HL-60 (cell line): Measurements from ENCODE around the gene TTLL11.

Experiments
- DNase-seq, 2 experiments: peaks; one replicate each; pipeline ENCODE4 v3.0.0-alpha.2; 2010 to 2020; ENCODE audit warnings: low read depth in 1 of 2, low spot score in 1 of 2
- H3K27ac ChIP-seq: fragments of 250-450 bp; sonication (Bioruptor Pico); replicated peaks from 2 replicates; pipeline ENCODE4 v1.5.1; 2020; ENCODE audit warnings: mild to moderate bottlenecking, moderate library complexity
- H3K27me3 ChIP-seq: fragments of 250-450 bp; sonication (Bioruptor Pico); 2 replicates; pipeline ENCODE4 v1.5.1; 2021; ENCODE audit warnings: mild to moderate bottlenecking, moderate library complexity; ENCODE audit not compliant: insufficient read depth, poor library complexity, severe bottlenecking
- H3K4me3 ChIP-seq: replicated peaks from 2 replicates; pipeline ENCODE4 v1.5.1; 2011; ENCODE audit warnings: mild to moderate bottlenecking, control low read depth, low read length; ENCODE audit not compliant: insufficient read depth
- GABPA ChIP-seq: IDR thresholded peaks from 2 replicates; pipeline ENCODE4 v1.6.1; 2012; ENCODE audit warnings: low read depth
- POLR2AphosphoS5 ChIP-seq: IDR thresholded peaks from 2 replicates; pipeline ENCODE4 v1.6.1; 2012; ENCODE audit warnings: low read depth
- SPI1 ChIP-seq: IDR thresholded peaks from 2 replicates; pipeline ENCODE4 v1.6.1; 2012; ENCODE audit warnings: low read depth, mild to moderate bottlenecking, borderline replicate concordance
- TF ChIP-seq, protein P1 (sequence below): IDR thresholded peaks from 2 replicates; pipeline ENCODE4 v1.6.1; 2012; ENCODE audit warnings: low read depth; ENCODE audit not compliant: insufficient replicate concordance
- TF ChIP-seq, protein P2 (sequence below): IDR thresholded peaks from one replicate; pipeline ENCODE4 v1.5.1; 2011; ENCODE audit warnings: low read length, control low read depth, inconsistent platforms; ENCODE audit not compliant: insufficient read depth

TTLL11 gene

DNA sequence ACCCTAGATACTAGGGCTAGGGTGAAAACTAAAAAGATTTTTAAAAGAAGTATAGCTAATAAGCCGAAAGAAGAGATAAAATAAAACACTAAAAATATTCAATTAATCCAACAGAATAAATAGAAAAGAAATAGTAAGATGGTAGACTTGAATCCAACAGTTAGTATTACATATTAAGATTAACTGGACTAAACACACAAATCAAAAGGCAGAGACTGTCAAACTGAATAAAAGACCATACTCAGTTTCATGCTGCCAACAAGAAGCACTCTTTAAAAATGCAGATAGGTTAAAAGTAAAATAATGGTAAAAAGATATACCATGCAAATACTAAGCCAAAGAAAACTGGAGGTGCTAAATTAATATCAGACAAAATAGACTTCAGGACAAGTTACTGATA, 65.0 kb downstream of the TTLL11 start:
- Histone ChIP-seq H3K4me3 (no peak overlapping the region), H3K27me3 (no peaks in the 10 kb centered on the region), H3K27ac (no peak overlapping the region)
- TF ChIP-seq SPI1 (no peak), GABPA (no peak), POLR2AphosphoS5 (no peak)
- TF ChIP-seq, protein P1, sequence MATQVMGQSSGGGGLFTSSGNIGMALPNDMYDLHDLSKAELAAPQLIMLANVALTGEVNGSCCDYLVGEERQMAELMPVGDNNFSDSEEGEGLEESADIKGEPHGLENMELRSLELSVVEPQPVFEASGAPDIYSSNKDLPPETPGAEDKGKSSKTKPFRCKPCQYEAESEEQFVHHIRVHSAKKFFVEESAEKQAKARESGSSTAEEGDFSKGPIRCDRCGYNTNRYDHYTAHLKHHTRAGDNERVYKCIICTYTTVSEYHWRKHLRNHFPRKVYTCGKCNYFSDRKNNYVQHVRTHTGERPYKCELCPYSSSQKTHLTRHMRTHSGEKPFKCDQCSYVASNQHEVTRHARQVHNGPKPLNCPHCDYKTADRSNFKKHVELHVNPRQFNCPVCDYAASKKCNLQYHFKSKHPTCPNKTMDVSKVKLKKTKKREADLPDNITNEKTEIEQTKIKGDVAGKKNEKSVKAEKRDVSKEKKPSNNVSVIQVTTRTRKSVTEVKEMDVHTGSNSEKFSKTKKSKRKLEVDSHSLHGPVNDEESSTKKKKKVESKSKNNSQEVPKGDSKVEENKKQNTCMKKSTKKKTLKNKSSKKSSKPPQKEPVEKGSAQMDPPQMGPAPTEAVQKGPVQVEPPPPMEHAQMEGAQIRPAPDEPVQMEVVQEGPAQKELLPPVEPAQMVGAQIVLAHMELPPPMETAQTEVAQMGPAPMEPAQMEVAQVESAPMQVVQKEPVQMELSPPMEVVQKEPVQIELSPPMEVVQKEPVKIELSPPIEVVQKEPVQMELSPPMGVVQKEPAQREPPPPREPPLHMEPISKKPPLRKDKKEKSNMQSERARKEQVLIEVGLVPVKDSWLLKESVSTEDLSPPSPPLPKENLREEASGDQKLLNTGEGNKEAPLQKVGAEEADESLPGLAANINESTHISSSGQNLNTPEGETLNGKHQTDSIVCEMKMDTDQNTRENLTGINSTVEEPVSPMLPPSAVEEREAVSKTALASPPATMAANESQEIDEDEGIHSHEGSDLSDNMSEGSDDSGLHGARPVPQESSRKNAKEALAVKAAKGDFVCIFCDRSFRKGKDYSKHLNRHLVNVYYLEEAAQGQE = no peak
- TF ChIP-seq, protein P2, sequence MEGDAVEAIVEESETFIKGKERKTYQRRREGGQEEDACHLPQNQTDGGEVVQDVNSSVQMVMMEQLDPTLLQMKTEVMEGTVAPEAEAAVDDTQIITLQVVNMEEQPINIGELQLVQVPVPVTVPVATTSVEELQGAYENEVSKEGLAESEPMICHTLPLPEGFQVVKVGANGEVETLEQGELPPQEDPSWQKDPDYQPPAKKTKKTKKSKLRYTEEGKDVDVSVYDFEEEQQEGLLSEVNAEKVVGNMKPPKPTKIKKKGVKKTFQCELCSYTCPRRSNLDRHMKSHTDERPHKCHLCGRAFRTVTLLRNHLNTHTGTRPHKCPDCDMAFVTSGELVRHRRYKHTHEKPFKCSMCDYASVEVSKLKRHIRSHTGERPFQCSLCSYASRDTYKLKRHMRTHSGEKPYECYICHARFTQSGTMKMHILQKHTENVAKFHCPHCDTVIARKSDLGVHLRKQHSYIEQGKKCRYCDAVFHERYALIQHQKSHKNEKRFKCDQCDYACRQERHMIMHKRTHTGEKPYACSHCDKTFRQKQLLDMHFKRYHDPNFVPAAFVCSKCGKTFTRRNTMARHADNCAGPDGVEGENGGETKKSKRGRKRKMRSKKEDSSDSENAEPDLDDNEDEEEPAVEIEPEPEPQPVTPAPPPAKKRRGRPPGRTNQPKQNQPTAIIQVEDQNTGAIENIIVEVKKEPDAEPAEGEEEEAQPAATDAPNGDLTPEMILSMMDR = no peak
- no peak for DNase-seq

DNA sequence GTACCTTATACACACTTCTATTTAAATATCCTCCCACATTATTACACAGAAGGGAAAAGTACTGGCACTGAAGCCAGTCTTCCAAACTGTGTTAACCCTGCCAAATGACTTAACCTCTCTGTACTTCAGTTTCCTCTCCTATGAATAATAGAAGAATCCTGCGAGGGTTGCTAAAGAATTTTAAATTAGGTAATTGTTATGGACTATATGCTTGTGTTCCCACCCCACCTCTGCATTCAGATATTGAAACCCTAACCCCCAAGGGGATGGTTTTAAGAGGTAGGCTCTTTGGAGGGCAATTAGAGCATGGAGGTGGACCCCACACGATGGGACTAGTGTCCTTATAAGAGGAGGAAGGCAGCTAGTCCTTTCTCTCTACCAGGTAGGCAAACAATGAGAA, 72.7 kb downstream of the TTLL11 start:
- H3K27me3 ChIP-seq = no peaks in the 10 kb centered on the region
- no peak overlapping the region for H3K27ac ChIP-seq
- DNase-seq = no peak
- no peak overlapping the region for H3K4me3 ChIP-seq
- TF ChIP-seq, protein P1 = no peak
- TF ChIP-seq, protein P2 = no peak
- TF ChIP-seq SPI1 = no peak
- TF ChIP-seq GABPA = no peak

DNA sequence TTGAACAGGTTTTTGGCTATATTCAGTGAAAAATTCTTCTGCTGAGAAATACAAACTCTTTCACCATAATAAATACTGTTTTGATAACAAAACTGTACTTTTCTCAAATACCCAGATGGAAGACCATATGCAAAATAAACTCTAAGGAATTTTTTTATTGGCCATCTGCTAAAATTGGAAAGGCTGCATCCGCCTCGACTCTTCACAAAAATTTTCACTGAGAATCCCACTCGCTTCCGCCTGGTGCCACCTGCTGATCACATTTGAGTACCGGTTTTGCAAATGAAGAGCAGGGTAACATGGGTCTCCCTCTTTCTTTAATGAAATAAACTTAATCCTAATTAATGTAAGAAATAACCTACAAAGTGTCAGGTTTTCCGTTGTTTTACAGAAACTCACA, 76.4 kb downstream of the TTLL11 start:
- no peak for DNase-seq
- Histone ChIP-seq H3K27ac (no peak overlapping the region), H3K27me3 (no peaks in the 10 kb centered on the region), H3K4me3 (no peak overlapping the region)
- TF ChIP-seq POLR2AphosphoS5 = no peak
- TF ChIP-seq SPI1 = no peak
- TF ChIP-seq GABPA = no peak
- TF ChIP-seq, protein P2 = no peak

DNA sequence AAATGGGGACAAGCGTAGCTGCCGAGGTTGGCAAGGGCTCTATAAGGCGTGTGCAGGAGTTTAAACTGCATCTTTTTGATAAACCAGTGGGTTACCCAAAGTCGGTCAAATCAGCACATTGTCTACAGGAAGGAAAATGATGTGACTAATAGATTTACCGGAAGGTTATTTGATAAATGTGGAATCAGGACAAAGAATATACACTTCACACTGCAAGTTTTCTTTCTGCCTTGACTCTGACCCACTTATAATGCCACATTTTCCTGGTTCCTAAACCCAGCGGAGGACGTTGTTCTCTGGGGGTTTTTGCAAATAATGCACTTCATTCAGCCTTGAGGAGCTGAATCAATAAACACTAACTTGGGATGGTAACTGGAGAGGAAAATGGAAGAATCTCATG, 76.8 kb downstream of the TTLL11 start:
- no peak for DNase-seq
- Histone ChIP-seq H3K27me3 (no peaks in the 10 kb centered on the region), H3K4me3 (no peak overlapping the region), H3K27ac (no peak overlapping the region)
- TF ChIP-seq, protein P2 = no peak
- no peak for TF ChIP-seq GABPA
- no peak for TF ChIP-seq SPI1
- no peak for TF ChIP-seq POLR2AphosphoS5
- TF ChIP-seq, protein P1 = no peak
